HG02938 (cell line): ENCODE data around the gene NSMCE1.
A peak's percentile ranks its signal among the peaks of the same experiment; 100 is the strongest.

Experiments used
- ATAC-seq: cut with Tn5 transposase; IDR thresholded peaks from one replicate; pipeline ENCODE4 v1.9.1; 2021; ENCODE audit warnings: mild to moderate bottlenecking, moderate library complexity; ENCODE audit not compliant: unreplicated experiment

Gene NSMCE1

GRCh38 chr16:27268376-27269299, at the start of gene NSMCE1:
Gene NSMCE1 (minus strand): TSS chr16:27268772. CDS start chr16:27257570, 11,202 bp downstream.
- ATAC-seq = peak; percentile 90

- ATAC-seq = no peak
Measured at GRCh38 chr16:27317738-27318391, 49.3 kb upstream of the NSMCE1 start.

- no peak for ATAC-seq
Measured at GRCh38 chr16:27317320-27317719, 48.7 kb upstream of the NSMCE1 start.

GRCh38 chr16:27316038-27316680, 47.6 kb upstream of the NSMCE1 start:
- no peak for ATAC-seq

- no peak for ATAC-seq
Measured at GRCh38 chr16:27315333-27316037, 46.9 kb upstream of the NSMCE1 start.

- ATAC-seq = no peak
Measured at GRCh38 chr16:27314986-27315332, 46.4 kb upstream of the NSMCE1 start.

GRCh38 chr16:27314161-27314723, 45.7 kb upstream of the NSMCE1 start:
- ATAC-seq = peak; percentile 39

GRCh38 chr16:27313422-27314160, 45.0 kb upstream of the NSMCE1 start, which contains the start of gene IL4R:
Gene IL4R (plus strand): TSS chr16:27313974. CDS start chr16:27340204, 26,230 bp downstream.
- peak; percentile 33 for ATAC-seq

- ATAC-seq = no peak
Measured at GRCh38 chr16:27312580-27313421, 44.2 kb upstream of the NSMCE1 start.

GRCh38 chr16:27311897-27312303, 43.3 kb upstream of the NSMCE1 start:
- ATAC-seq = no peak

GRCh38 chr16:27311448-27311830, 42.9 kb upstream of the NSMCE1 start:
- ATAC-seq = no peak

GRCh38 chr16:27310576-27311447, 42.2 kb upstream of the NSMCE1 start:
- no peak for ATAC-seq

- ATAC-seq = no peak
Measured at GRCh38 chr16:27308792-27309191, 40.2 kb upstream of the NSMCE1 start.

- no peak for ATAC-seq
Measured at GRCh38 chr16:27305839-27306442, 37.4 kb upstream of the NSMCE1 start.

- ATAC-seq = no peak
Measured at GRCh38 chr16:27304881-27305745, 36.5 kb upstream of the NSMCE1 start.

- no peak for ATAC-seq
Measured at GRCh38 chr16:27304102-27304501, 35.5 kb upstream of the NSMCE1 start.
